GM18502 (cell line): ENCODE results near the gene AKR1D1.

Experiments
- ATAC-seq: cut with Tn5 transposase; IDR thresholded peaks from one replicate; pipeline ENCODE4 v1.9.1; 2021; ENCODE audit warnings: mild to moderate bottlenecking; ENCODE audit not compliant: unreplicated experiment, poor library complexity

Gene AKR1D1

GRCh38 chr7:138158739-138159528, 82.7 kb downstream of the AKR1D1 start:
- ATAC-seq = no peak

- peak; percentile 100 for ATAC-seq
Observed at GRCh38 chr7:138161600-138162081, 85.4 kb downstream of the AKR1D1 start.

- no peak for ATAC-seq
Observed at GRCh38 chr7:138162236-138162635, 86.0 kb downstream of the AKR1D1 start.

- no peak for ATAC-seq
Observed at GRCh38 chr7:138163800-138164199, 87.5 kb downstream of the AKR1D1 start.

GRCh38 chr7:138164804-138165203, 88.5 kb downstream of the AKR1D1 start:
- ATAC-seq = no peak

GRCh38 chr7:138166681-138167080, 90.4 kb downstream of the AKR1D1 start:
- ATAC-seq = no peak

GRCh38 chr7:138167222-138167621, 91.0 kb downstream of the AKR1D1 start:
- ATAC-seq = no peak

GRCh38 chr7:138167869-138168296, 91.6 kb downstream of the AKR1D1 start:
- no peak for ATAC-seq
